ENCODE results near the gene UBE2J2.

The UBE2J2 gene

GRCh38 chr1:1220197-1220596 is 53.5 kb downstream of the UBE2J2 start:
- no peak for TF ChIP-seq CTCF (IDR thresholded peaks at IDR 0.05)
- peaks cover 49 to 99% (median 89%) of the 10 kb centered on the region in 3 donors for H3K36me3 ChIP-seq
- H3K4me3 ChIP-seq: no peak overlapping the region
- intact Hi-C loops (cut with DNase I; ENCODE audit: low total_unique reads): no loop called here
- no peak for DNase-seq
- no peak overlapping the region for H3K27ac ChIP-seq
- peaks cover 0 to under 1% (median 0%) of the 10 kb centered on the region in 4 donors for H3K4me1 ChIP-seq
- no peaks in the 10 kb centered on the region for H3K27me3 ChIP-seq
- H3K9me3 ChIP-seq: no peaks in the 10 kb centered on the region

- Histone ChIP-seq H3K36me3 (peaks cover 49 to 91% (median 82%) of the 10 kb centered on the region in 3 donors), H3K27ac (no peak overlapping the region), H3K9me3 (no peaks in the 10 kb centered on the region), H3K27me3 (no peaks in the 10 kb centered on the region), H3K4me1 (no peaks in the 10 kb centered on the region), H3K4me3 (no peak overlapping the region)
- no peak for TF ChIP-seq CTCF (IDR thresholded peaks at IDR 0.05)
- intact Hi-C loops (cut with DNase I; ENCODE audit: low total_unique reads): no loop called here
- DNase-seq: no peak
Measured at GRCh38 chr1:1219341-1219740, 54.3 kb downstream of the UBE2J2 start.

- no peak for TF ChIP-seq CTCF (IDR thresholded peaks at IDR 0.05)
- H3K36me3 ChIP-seq: peaks cover 43 to 84% (median 75%) of the 10 kb centered on the region in 3 donors
Measured at GRCh38 chr1:1218524-1219200, 55.0 kb downstream of the UBE2J2 start.

GRCh38 chr1:1217621-1218523 is 55.8 kb downstream of the UBE2J2 start:
- Histone ChIP-seq H3K4me3 (no peak overlapping the region), H3K27me3 (peaks cover 0 to 2% of the 10 kb centered on the region in 2 donors), H3K36me3 (peaks cover 36 to 76% (median 67%) of the 10 kb centered on the region in 3 donors), H3K9me3 (no peaks in the 10 kb centered on the region), H3K4me1 (no peaks in the 10 kb centered on the region), H3K27ac (no peak overlapping the region)
- TF ChIP-seq CTCF (IDR thresholded peaks at IDR 0.05): no peak
- intact Hi-C loops (cut with DNase I; ENCODE audit: low total_unique reads): no loop called here
- DNase-seq: no peak

More at GRCh38 chr1:1218524-1219200, 55.0 kb downstream of the UBE2J2 start:
- no peaks in the 10 kb centered on the region for H3K9me3 ChIP-seq
- H3K27me3 ChIP-seq: no peaks in the 10 kb centered on the region
- no peak overlapping the region for H3K4me3 ChIP-seq
- H3K4me1 ChIP-seq: no peaks in the 10 kb centered on the region
- DNase-seq: no peak
- intact Hi-C loops (cut with DNase I; ENCODE audit: low total_unique reads): no loop called here
- no peak overlapping the region for H3K27ac ChIP-seq

GRCh38 chr1:1216770-1217620 is 56.7 kb downstream of the UBE2J2 start:
- Histone ChIP-seq H3K27ac (no peak overlapping the region), H3K4me3 (no peak overlapping the region)

More at GRCh38 chr1:1216770-1217620, 56.7 kb downstream of the UBE2J2 start:
- Histone ChIP-seq H3K36me3 (peaks cover 27 to 67% (median 59%) of the 10 kb centered on the region in 3 donors), H3K4me1 (no peaks in the 10 kb centered on the region), H3K27me3 (peaks cover 0 to 2% of the 10 kb centered on the region in 2 donors), H3K9me3 (no peaks in the 10 kb centered on the region)
- no peak for DNase-seq
- intact Hi-C loops (cut with DNase I; ENCODE audit: low total_unique reads): no loop called here
- TF ChIP-seq CTCF (IDR thresholded peaks at IDR 0.05): no peak

Measured in tibial artery (tissue), 4 donors.